K562 (cell line): ENCODE data around the gene POFUT2. TPM values are rescaled to one million over a fixed set of nuclear protein-coding genes. Genes with fewer than 3 reads are reported as not detected.

ENCODE experiments used
- ARID2 ChIP-seq: fragments of 450-650 bp; IDR thresholded peaks from 2 replicates; pipeline ENCODE4 v1.6.1; 2017; ENCODE audit warnings: antibody characterized with exemption, mild to moderate bottlenecking
- ASH1L ChIP-seq: fragments of 450-650 bp; IDR thresholded peaks from 2 replicates; pipeline ENCODE4 v1.6.1; 2018; ENCODE audit warnings: borderline replicate concordance, mild to moderate bottlenecking, low read depth; ENCODE audit not compliant: partially characterized antibody
- CHD4 ChIP-seq: fragments of 200-600 bp; sonication (generic); IDR thresholded peaks from 3 replicates; pipeline ENCODE4 v1.6.1; 2012; ENCODE audit warnings: low read depth, mild to moderate bottlenecking, mixed read lengths, low read length, inconsistent platforms; ENCODE audit not compliant: insufficient read depth, insufficient replicate concordance, poor library complexity, severe bottlenecking
- EHMT2 ChIP-seq: fragments of 450-650 bp; IDR thresholded peaks from 2 replicates; pipeline ENCODE4 v1.6.1; 2018; ENCODE audit warnings: antibody characterized with exemption
- FOXJ2 ChIP-seq: fragments of 200-800 bp; sonication (Bioruptor generic); IDR thresholded peaks from 2 replicates; pipeline ENCODE4 v1.6.1; 2016; ENCODE audit warnings: missing genetic modification characterization, missing compliant biosample characterization
- HEY1 ChIP-seq: fragments of 250-450 bp; sonication (Bioruptor Pico); IDR thresholded peaks from 2 replicates; pipeline ENCODE4 v1.5.0; 2020; ENCODE audit warnings: mild to moderate bottlenecking, moderate library complexity, borderline replicate concordance
- HNRNPUL1 ChIP-seq: fragments of 200-400 bp; formaldehyde crosslinking; IDR thresholded peaks from 2 replicates; pipeline ENCODE4 v1.6.1; 2017; ENCODE audit warnings: low read length
- MECOM ChIP-seq: fragments of 250-450 bp; sonication (Bioruptor Pico); IDR thresholded peaks from 2 replicates; pipeline ENCODE4 v1.8.0; 2022; ENCODE audit warnings: inconsistent platforms
- MEF2D ChIP-seq: conservative IDR thresholded peaks from 2 replicates; pipeline ENCODE4 v1.6.1; 2016; ENCODE audit warnings: low read depth, missing genetic modification characterization, missing compliant biosample characterization
- RBBP5 ChIP-seq: fragments of 200-600 bp; sonication (generic); IDR thresholded peaks from 2 replicates; pipeline ENCODE4 v1.6.1; 2012; ENCODE audit warnings: borderline replicate concordance, mild to moderate bottlenecking, low read length, control low read depth, inconsistent platforms; ENCODE audit not compliant: insufficient read depth, poor library complexity, severe bottlenecking
- RCOR1 ChIP-seq, 2 experiments: IDR thresholded peaks; 2 replicates each; pipeline ENCODE4 v1.6.1; 2012; ENCODE audit warnings: low read depth in 2 of 2, low read length in 2 of 2, borderline replicate concordance in 1 of 2, improper control_type of control experiment in 1 of 2
- SMARCE1 ChIP-seq: fragments of 450-650 bp; IDR thresholded peaks from 2 replicates; pipeline ENCODE4 v1.7.1; 2016; ENCODE audit warnings: mild to moderate bottlenecking
- ZNF431 ChIP-seq: sonication (generic); formaldehyde crosslinking; IDR thresholded peaks from 2 replicates; pipeline ENCODE4 v1.8.0; 2022; ENCODE audit warnings: mild to moderate bottlenecking, missing genetic modification reagents
- polyA plus RNA-seq, 8 experiments: library from polyadenylated mRNA; depleted of rRNA in 4 of 8; stranded (reverse) in 5 of 8; unstranded in 3 of 8; fragments of >200 nt; fragmentation: Nextera tagmentation in 2 of 8; fragmentation: Illumina TruSeq in 1 of 8; extraction: Ambion mirVana in 2 of 8; extraction: Trizol in 1 of 8; gene quantifications; 2 replicates each; pipeline versions ENCODE4 v1.2.1 to v1.2.3, GENCODE V29; 2011 to 2014; ENCODE audit warnings: inconsistent platforms in 1 of 8, missing spikeins in 1 of 8
- total RNA-seq, 7 experiments: library from RNA; depleted of rRNA in 6 of 7; stranded (reverse); fragments of >200 nt in 6 of 7; fragmentation: Illumina TruSeq in 2 of 7; extraction: Trizol in 2 of 7; gene quantifications; 2 replicates each; pipeline versions ENCODE4 v1.2.1 to v1.2.3, GENCODE V29; 2011 to 2021; ENCODE audit warnings: low replicate concordance in 1 of 7
- TF ChIP-seq, protein P1 (sequence below): fragments of 250-450 bp; sonication (Bioruptor Pico); IDR thresholded peaks from 2 replicates; pipeline ENCODE4 v1.9.0; 2021; ENCODE audit warnings: mild to moderate bottlenecking, inconsistent platforms
- TF ChIP-seq, protein P2 (sequence below): IDR thresholded peaks from 2 replicates; pipeline ENCODE4 v1.6.1; 2011; ENCODE audit warnings: borderline replicate concordance, low read depth, mild to moderate bottlenecking, moderate library complexity, low read length; ENCODE audit not compliant: insufficient read depth, poor library complexity, severe bottlenecking
- TF ChIP-seq, protein P3 (sequence below): sonication (generic); formaldehyde crosslinking; IDR thresholded peaks from 2 replicates; pipeline ENCODE4 v1.8.0; 2022; ENCODE audit warnings: mild to moderate bottlenecking, missing genetic modification reagents

POFUT2 gene
- total and polyA plus RNA-seq, 9 of the 15 experiments (the other 6 are each of a cell fraction or from before 2014, with no cell fraction given), result 1.1 to 24.2 (median 11.0) TPM

DNA sequence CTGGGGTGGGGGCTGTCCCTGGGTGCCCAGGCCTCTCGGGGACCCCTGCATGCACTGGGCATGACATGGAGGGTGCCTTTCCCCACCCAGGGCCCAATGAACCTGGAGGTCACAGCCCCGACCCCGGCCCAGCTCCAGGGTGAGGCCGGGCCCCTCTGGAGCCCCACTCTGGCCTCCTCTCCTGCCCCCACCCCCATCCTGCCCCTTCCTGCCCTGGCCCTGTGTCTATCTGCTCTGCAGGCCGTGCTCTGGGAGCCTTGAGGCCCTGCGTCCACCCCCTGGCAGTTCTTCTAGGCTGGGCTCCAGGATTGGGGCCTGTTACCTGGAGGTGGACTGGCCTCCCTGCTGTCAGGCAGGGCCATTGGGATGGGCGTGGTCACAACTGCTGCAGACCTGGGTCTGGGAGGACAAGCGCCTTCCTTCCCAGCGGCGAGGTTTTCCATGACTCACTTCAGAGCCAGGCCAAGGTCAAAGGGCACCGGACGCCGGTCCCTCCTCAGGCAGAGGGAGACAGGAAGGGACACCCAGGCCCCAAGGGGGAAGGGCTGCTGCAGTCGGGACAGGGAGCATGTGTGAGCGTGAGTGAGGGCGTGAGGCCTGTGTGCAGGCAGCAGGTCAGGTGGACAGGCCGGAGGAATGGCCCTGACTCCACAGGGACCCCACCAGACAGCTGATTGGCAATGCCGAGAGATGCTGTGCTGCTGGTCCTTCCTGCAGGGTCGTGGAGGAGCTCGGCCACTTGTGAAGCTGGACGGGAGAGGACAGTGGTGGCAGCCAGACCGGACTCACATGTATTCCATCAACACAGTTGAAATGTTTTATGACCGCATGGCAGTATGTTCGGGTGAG, 31.1 kb upstream of the POFUT2 start (continued):
- TF ChIP-seq RCOR1 (IDR thresholded peaks at IDR 0.05; ENCODE audit: borderline replicate concordance in 1 of 2, low read depth in 2 of 2, low read length in 2 of 2) (peak in 1 of 2 experiments; percentile 65; a peak in 1 of 4 replicates), HEY1 (CRISPR knock-in tag) (no peak), SMARCE1 (0 out of 2 replicates have a peak, but pooled peaks have one; percentile 30), ZNF431 (CRISPR knock-in tag) (no peak), RBBP5 (peak; percentile 44), FOXJ2 (tag) (no peak), MECOM (no peak), ASH1L (no peak), HNRNPUL1 (no peak), MEF2D (tag) (no peak), CHD4 (no peak), EHMT2 (no peak), ARID2 (no peak)
- TF ChIP-seq, protein P1, sequence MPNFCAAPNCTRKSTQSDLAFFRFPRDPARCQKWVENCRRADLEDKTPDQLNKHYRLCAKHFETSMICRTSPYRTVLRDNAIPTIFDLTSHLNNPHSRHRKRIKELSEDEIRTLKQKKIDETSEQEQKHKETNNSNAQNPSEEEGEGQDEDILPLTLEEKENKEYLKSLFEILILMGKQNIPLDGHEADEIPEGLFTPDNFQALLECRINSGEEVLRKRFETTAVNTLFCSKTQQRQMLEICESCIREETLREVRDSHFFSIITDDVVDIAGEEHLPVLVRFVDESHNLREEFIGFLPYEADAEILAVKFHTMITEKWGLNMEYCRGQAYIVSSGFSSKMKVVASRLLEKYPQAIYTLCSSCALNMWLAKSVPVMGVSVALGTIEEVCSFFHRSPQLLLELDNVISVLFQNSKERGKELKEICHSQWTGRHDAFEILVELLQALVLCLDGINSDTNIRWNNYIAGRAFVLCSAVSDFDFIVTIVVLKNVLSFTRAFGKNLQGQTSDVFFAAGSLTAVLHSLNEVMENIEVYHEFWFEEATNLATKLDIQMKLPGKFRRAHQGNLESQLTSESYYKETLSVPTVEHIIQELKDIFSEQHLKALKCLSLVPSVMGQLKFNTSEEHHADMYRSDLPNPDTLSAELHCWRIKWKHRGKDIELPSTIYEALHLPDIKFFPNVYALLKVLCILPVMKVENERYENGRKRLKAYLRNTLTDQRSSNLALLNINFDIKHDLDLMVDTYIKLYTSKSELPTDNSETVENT (CRISPR knock-in tag), result no peak
- TF ChIP-seq, protein P2, sequence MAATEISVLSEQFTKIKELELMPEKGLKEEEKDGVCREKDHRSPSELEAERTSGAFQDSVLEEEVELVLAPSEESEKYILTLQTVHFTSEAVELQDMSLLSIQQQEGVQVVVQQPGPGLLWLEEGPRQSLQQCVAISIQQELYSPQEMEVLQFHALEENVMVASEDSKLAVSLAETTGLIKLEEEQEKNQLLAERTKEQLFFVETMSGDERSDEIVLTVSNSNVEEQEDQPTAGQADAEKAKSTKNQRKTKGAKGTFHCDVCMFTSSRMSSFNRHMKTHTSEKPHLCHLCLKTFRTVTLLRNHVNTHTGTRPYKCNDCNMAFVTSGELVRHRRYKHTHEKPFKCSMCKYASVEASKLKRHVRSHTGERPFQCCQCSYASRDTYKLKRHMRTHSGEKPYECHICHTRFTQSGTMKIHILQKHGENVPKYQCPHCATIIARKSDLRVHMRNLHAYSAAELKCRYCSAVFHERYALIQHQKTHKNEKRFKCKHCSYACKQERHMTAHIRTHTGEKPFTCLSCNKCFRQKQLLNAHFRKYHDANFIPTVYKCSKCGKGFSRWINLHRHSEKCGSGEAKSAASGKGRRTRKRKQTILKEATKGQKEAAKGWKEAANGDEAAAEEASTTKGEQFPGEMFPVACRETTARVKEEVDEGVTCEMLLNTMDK, result no peak
- TF ChIP-seq, protein P3, sequence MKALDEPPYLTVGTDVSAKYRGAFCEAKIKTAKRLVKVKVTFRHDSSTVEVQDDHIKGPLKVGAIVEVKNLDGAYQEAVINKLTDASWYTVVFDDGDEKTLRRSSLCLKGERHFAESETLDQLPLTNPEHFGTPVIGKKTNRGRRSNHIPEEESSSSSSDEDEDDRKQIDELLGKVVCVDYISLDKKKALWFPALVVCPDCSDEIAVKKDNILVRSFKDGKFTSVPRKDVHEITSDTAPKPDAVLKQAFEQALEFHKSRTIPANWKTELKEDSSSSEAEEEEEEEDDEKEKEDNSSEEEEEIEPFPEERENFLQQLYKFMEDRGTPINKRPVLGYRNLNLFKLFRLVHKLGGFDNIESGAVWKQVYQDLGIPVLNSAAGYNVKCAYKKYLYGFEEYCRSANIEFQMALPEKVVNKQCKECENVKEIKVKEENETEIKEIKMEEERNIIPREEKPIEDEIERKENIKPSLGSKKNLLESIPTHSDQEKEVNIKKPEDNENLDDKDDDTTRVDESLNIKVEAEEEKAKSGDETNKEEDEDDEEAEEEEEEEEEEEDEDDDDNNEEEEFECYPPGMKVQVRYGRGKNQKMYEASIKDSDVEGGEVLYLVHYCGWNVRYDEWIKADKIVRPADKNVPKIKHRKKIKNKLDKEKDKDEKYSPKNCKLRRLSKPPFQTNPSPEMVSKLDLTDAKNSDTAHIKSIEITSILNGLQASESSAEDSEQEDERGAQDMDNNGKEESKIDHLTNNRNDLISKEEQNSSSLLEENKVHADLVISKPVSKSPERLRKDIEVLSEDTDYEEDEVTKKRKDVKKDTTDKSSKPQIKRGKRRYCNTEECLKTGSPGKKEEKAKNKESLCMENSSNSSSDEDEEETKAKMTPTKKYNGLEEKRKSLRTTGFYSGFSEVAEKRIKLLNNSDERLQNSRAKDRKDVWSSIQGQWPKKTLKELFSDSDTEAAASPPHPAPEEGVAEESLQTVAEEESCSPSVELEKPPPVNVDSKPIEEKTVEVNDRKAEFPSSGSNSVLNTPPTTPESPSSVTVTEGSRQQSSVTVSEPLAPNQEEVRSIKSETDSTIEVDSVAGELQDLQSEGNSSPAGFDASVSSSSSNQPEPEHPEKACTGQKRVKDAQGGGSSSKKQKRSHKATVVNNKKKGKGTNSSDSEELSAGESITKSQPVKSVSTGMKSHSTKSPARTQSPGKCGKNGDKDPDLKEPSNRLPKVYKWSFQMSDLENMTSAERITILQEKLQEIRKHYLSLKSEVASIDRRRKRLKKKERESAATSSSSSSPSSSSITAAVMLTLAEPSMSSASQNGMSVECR (CRISPR knock-in tag), result no peak
